H9 (cell line): ENCODE results near the gene AMZ2. TPM values are rescaled to one million over a fixed set of nuclear protein-coding genes. Genes with fewer than 3 reads are reported as not detected.
"Not testable (repeated sequence)": the region's sequence is repeated elsewhere in the genome, so short reads cannot be mapped to it uniquely, and the experiment has no call there.

Experiments
- DNase-seq: peaks from one replicate; pipeline ENCODE4 v3.0.0-alpha.2; 2017
- H2AFZ ChIP-seq: one replicate; pipeline ENCODE4 v1.6.1; 2013; ENCODE audit warnings: mild to moderate bottlenecking, low read length, control low read depth, moderate library complexity
- H2AK5ac ChIP-seq: 2 replicates; pipeline ENCODE4 v1.6.1; 2013; ENCODE audit warnings: low read length, control low read depth, mixed read lengths; ENCODE audit not compliant: insufficient read length
- H2BK120ac ChIP-seq: one replicate; pipeline ENCODE4 v1.6.1; 2013; ENCODE audit warnings: low read depth, mild to moderate bottlenecking, low read length, control low read depth, inconsistent platforms; ENCODE audit not compliant: poor library complexity, severe bottlenecking
- H2BK12ac ChIP-seq: 2 replicates; pipeline ENCODE4 v1.6.1; 2013; ENCODE audit warnings: low read length, control low read depth, mixed read lengths, low read depth; ENCODE audit not compliant: insufficient read length
- H2BK15ac ChIP-seq: 2 replicates; pipeline ENCODE4 v1.6.1; 2013; ENCODE audit warnings: low read depth, low read length, control low read depth
- H2BK20ac ChIP-seq: one replicate; pipeline ENCODE4 v1.6.1; 2013; ENCODE audit warnings: low read depth, mild to moderate bottlenecking, low read length, control low read depth, inconsistent platforms; ENCODE audit not compliant: poor library complexity, severe bottlenecking
- H2BK5ac ChIP-seq: 2 replicates; pipeline ENCODE4 v1.6.1; 2013; ENCODE audit warnings: low read length, control low read depth, mixed read lengths; ENCODE audit not compliant: insufficient read length
- H3K14ac ChIP-seq: 2 replicates; pipeline ENCODE4 v1.6.1; 2013; ENCODE audit warnings: low read length, control low read depth; ENCODE audit not compliant: insufficient read depth
- H3K18ac ChIP-seq: 2 replicates; pipeline ENCODE4 v1.6.1; 2013; ENCODE audit warnings: low read depth, mild to moderate bottlenecking, mixed read lengths, low read length, control low read depth; ENCODE audit not compliant: insufficient read length
- H3K23ac ChIP-seq: 2 replicates; pipeline ENCODE4 v1.6.1; 2013; ENCODE audit warnings: low read length, control low read depth, mixed read lengths, low read depth; ENCODE audit not compliant: insufficient read length
- H3K23me2 ChIP-seq: 2 replicates; pipeline ENCODE4 v1.6.1; 2013; ENCODE audit warnings: low read depth, mild to moderate bottlenecking, mixed read lengths, low read length, control low read depth; ENCODE audit not compliant: insufficient read length, poor library complexity, severe bottlenecking
- H3K27ac ChIP-seq: 2 replicates; pipeline ENCODE4 v1.5.1; 2013; ENCODE audit warnings: low read length, control low read depth, mixed read lengths, low read depth; ENCODE audit not compliant: insufficient read length
- H3K27me3 ChIP-seq: 2 replicates; pipeline ENCODE4 v1.6.1; 2013; ENCODE audit warnings: low read length, control low read depth, inconsistent platforms; ENCODE audit not compliant: insufficient read depth
- H3K4ac ChIP-seq: 2 replicates; pipeline ENCODE4 v1.6.1; 2013; ENCODE audit warnings: low read depth, mild to moderate bottlenecking, control low read depth, inconsistent platforms, low read length, moderate library complexity
- H3K4me1 ChIP-seq: 2 replicates; pipeline ENCODE4 v1.6.1; 2013; ENCODE audit warnings: low read length, control low read depth, inconsistent platforms; ENCODE audit not compliant: insufficient read depth
- H3K4me2 ChIP-seq: 2 replicates; pipeline ENCODE4 v1.6.1; 2013; ENCODE audit warnings: low read length, control low read depth, mixed read lengths; ENCODE audit not compliant: insufficient read length, insufficient read depth
- H3K56ac ChIP-seq: 2 replicates; pipeline ENCODE4 v1.6.1; 2013; ENCODE audit warnings: low read depth, mild to moderate bottlenecking, mixed read lengths, low read length, control low read depth; ENCODE audit not compliant: insufficient read length
- H3K79me1 ChIP-seq: 2 replicates; pipeline ENCODE4 v1.6.1; 2013; ENCODE audit warnings: low read depth, mild to moderate bottlenecking, moderate library complexity, low read length, control low read depth, inconsistent platforms; ENCODE audit not compliant: insufficient read depth, poor library complexity, severe bottlenecking
- H3K79me2 ChIP-seq: 2 replicates; pipeline ENCODE4 v1.6.1; 2013; ENCODE audit warnings: low read length, control low read depth, inconsistent platforms; ENCODE audit not compliant: insufficient read depth
- H3K9ac ChIP-seq: 2 replicates; pipeline ENCODE4 v1.6.1; 2013; ENCODE audit warnings: low read length, control low read depth, mixed read lengths; ENCODE audit not compliant: insufficient read length; ENCODE audit errors: extremely low read depth
- H3K9me3 ChIP-seq: one replicate; pipeline ENCODE4 v1.6.1; 2013; ENCODE audit warnings: low read depth, low read length, inconsistent platforms; ENCODE audit not compliant: control insufficient read depth
- H3T11ph ChIP-seq: one replicate; pipeline ENCODE4 v1.6.1; 2013; ENCODE audit warnings: mild to moderate bottlenecking, low read length, control low read depth, inconsistent platforms
- H4K20me1 ChIP-seq: one replicate; pipeline ENCODE4 v1.6.1; 2013; ENCODE audit not compliant: control insufficient read depth, insufficient read length, insufficient read depth
- H4K5ac ChIP-seq: 2 replicates; pipeline ENCODE4 v1.6.1; 2013; ENCODE audit warnings: low read depth, mild to moderate bottlenecking, mixed read lengths, low read length, control low read depth; ENCODE audit not compliant: insufficient read length
- H4K8ac ChIP-seq: replicated peaks from 2 replicates; pipeline ENCODE4 v1.6.1; 2013; ENCODE audit warnings: low read length, control low read depth, mixed read lengths, low read depth; ENCODE audit not compliant: insufficient read length
- H4K91ac ChIP-seq: 2 replicates; pipeline ENCODE4 v1.6.1; 2013; ENCODE audit warnings: low read depth, mild to moderate bottlenecking, moderate library complexity, mixed read lengths, low read length, control low read depth; ENCODE audit not compliant: insufficient read length
- H3K27ac Mint-ChIP-seq, 3 experiments: 2 replicates in 2 of 3; 3 replicates in 1 of 3; pipeline ENCODE4 v1.8.0; 2020 to 2021; ENCODE audit warnings: mixed read lengths in 3 of 3, mild to moderate bottlenecking in 1 of 3, moderate library complexity in 1 of 3
- H3K27me3 Mint-ChIP-seq: 2 replicates; pipeline ENCODE4 v1.8.0; 2021; ENCODE audit warnings: low read depth, mild to moderate bottlenecking, moderate library complexity, mixed read lengths
- H3K36me3 Mint-ChIP-seq, 3 experiments: 2 replicates in 2 of 3; 3 replicates in 1 of 3; pipeline ENCODE4 v1.8.0; 2020 to 2021; ENCODE audit warnings: low read depth in 3 of 3, mixed read lengths in 3 of 3; ENCODE audit not compliant: insufficient read depth in 1 of 3
- H3K4me1 Mint-ChIP-seq, 2 experiments: 2 replicates each; pipeline ENCODE4 v1.8.0; 2020; ENCODE audit warnings: mixed read lengths in 2 of 2
- H3K4me3 Mint-ChIP-seq, 2 experiments: 2 replicates in 1 of 2; 3 replicates in 1 of 2; pipeline ENCODE4 v1.8.0; 2020 to 2021; ENCODE audit warnings: mild to moderate bottlenecking in 2 of 2, mixed read lengths in 2 of 2, moderate library complexity in 1 of 2
- H3K9me3 Mint-ChIP-seq, 2 experiments: 2 replicates in 1 of 2; 3 replicates in 1 of 2; pipeline ENCODE4 v1.8.0; 2020; ENCODE audit warnings: mild to moderate bottlenecking in 2 of 2, mixed read lengths in 2 of 2, moderate library complexity in 1 of 2
- WGBS: extraction: QIAGEN DNeasy Blood & Tissue Kit; methylation state at CpG from one replicate; pipeline ENCODE4 v1.1.7; 2013; ENCODE audit warnings: missing lambda C conversion rate, low lambda C conversion rate, mixed read lengths; ENCODE audit not compliant: insufficient read length; ENCODE audit errors: extremely low coverage; 5-methylcytosine and 5-hydroxymethylcytosine counted together
- total RNA-seq: library from RNA; stranded (reverse); gene quantifications from 2 replicates; pipeline ENCODE4 v1.2.1, GENCODE V29; 2021
- TF ChIP-seq, protein P1 (sequence below): fragments of 200-600 bp; sonication (generic); conservative IDR thresholded peaks from 3 replicates; pipeline ENCODE4 v1.8.0; 2021; ENCODE audit warnings: antibody characterized with exemption, mild to moderate bottlenecking

AMZ2 gene
- total RNA-seq, 1 experiment from 2014 or later: 82.6 TPM

DNA sequence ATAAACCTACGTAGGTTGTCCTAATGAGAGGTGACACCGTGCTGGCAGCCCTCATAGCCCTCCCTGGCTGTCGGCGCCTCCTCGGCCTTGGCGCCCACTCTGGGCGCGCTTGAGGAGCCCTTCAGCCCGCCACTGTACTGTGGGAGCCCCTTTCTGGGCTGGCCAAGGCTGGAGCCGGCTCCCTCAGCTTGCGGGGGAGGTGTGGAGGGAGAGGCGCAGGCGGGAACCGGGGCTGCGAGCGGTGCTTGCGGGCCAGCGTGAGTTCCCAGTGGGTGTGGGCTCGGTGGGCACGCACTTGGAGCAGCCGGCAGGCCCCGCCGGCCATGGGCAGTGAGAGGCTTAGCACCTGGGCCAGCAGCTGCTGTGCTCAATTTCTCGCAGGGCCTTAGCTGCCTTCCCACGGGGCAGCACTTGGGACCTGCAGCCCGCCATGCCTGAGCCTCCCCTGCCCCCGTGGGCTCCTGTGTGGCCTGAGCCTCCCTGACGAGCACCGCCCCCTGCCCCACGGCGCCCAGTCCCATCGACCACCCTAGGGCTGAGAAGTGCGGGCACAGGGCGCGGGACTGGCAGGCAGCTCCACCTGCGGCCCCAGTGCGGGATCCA is 40.1 kb upstream of the AMZ2 start:
- no peaks in the 10 kb centered on the region for H3K9me3 Mint-ChIP-seq
- no peak overlapping the region for H3K56ac ChIP-seq
- no peak overlapping the region for H3T11ph ChIP-seq
- no peak overlapping the region for H2AFZ ChIP-seq
- H3K14ac ChIP-seq: no peak overlapping the region
- no peaks in the 10 kb centered on the region for H3K9me3 ChIP-seq
- H3K27ac ChIP-seq: no peak overlapping the region
- H3K4me3 Mint-ChIP-seq: no peak overlapping the region; a peak in 1 of 5 replicates
- no peak overlapping the region for H2BK15ac ChIP-seq
- no CpG with 5 or more reads among the region's 37 CpGs for WGBS
- H2BK120ac ChIP-seq: no peak overlapping the region
- no peaks in the 10 kb centered on the region for H4K20me1 ChIP-seq
- no peak for DNase-seq
- H4K91ac ChIP-seq: no peak overlapping the region
- no peak overlapping the region for H3K4me2 ChIP-seq
- H4K5ac ChIP-seq: no peak overlapping the region
- no peak overlapping the region for H2AK5ac ChIP-seq
- no peaks in the 10 kb centered on the region for H3K79me1 ChIP-seq
- H3K23ac ChIP-seq: no peak overlapping the region
- H3K9ac ChIP-seq: no peak overlapping the region
- peaks cover 8 to 10% of the 10 kb centered on the region in 2 experiments for H3K4me1 Mint-ChIP-seq
- peaks cover 2% of the 10 kb centered on the region for H3K23me2 ChIP-seq
- peaks cover 24% of the 10 kb centered on the region for H3K27me3 Mint-ChIP-seq
- no peaks in the 10 kb centered on the region for H3K4me1 ChIP-seq
- no peak overlapping the region for H4K8ac ChIP-seq
- H3K18ac ChIP-seq: no peak overlapping the region
- no peaks in the 10 kb centered on the region for H3K79me2 ChIP-seq
- TF ChIP-seq, protein P1, sequence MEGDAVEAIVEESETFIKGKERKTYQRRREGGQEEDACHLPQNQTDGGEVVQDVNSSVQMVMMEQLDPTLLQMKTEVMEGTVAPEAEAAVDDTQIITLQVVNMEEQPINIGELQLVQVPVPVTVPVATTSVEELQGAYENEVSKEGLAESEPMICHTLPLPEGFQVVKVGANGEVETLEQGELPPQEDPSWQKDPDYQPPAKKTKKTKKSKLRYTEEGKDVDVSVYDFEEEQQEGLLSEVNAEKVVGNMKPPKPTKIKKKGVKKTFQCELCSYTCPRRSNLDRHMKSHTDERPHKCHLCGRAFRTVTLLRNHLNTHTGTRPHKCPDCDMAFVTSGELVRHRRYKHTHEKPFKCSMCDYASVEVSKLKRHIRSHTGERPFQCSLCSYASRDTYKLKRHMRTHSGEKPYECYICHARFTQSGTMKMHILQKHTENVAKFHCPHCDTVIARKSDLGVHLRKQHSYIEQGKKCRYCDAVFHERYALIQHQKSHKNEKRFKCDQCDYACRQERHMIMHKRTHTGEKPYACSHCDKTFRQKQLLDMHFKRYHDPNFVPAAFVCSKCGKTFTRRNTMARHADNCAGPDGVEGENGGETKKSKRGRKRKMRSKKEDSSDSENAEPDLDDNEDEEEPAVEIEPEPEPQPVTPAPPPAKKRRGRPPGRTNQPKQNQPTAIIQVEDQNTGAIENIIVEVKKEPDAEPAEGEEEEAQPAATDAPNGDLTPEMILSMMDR: no peak
- no peak overlapping the region for H2BK5ac ChIP-seq
- H2BK20ac ChIP-seq: no peak overlapping the region
- no peak overlapping the region for H3K27ac Mint-ChIP-seq
- peaks cover 5% of the 10 kb centered on the region; the same call in 1 of the 2 replicates for H3K27me3 ChIP-seq
- peaks cover 8 to 28% (median 15%) of the 10 kb centered on the region in 3 experiments; a peak in 6 of 7 replicates for H3K36me3 Mint-ChIP-seq
- H3K4ac ChIP-seq: no peak overlapping the region
- H2BK12ac ChIP-seq: no peak overlapping the region

DNA sequence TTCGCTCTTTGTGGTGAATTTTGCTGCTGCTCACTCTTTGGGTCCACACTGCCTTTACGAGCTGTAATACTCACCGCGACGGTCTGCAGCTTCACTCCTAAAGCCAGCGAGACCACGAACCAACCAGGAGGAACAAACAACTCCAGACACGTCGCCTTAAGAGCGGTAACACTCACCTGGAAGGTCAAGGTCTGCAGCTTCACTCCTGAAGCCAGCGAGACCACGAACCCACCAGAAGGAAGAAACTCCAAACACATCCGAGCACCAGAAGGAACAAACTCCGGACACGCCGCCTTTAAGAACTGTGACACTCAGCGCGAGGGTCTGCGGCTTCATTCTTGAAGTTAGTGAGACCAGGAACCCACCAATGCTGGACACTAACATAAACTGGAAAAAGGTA is 39.2 kb upstream of the AMZ2 start:
- H4K5ac ChIP-seq, H3K4me2 ChIP-seq, H3K27me3 ChIP-seq, DNase-seq, H3K9me3 Mint-ChIP-seq, H2BK5ac ChIP-seq, H2AK5ac ChIP-seq, H3K27ac ChIP-seq, H3T11ph ChIP-seq, H3K9ac ChIP-seq, H2BK12ac ChIP-seq, H4K8ac ChIP-seq, H3K4ac ChIP-seq, H3K23ac ChIP-seq, H4K91ac ChIP-seq, H3K79me2 ChIP-seq, H2AFZ ChIP-seq, H2BK120ac ChIP-seq, H3K4me3 Mint-ChIP-seq, H2BK20ac ChIP-seq, H2BK15ac ChIP-seq, H3K79me1 ChIP-seq, H3K56ac ChIP-seq, H3K14ac ChIP-seq, H4K20me1 ChIP-seq, H3K18ac ChIP-seq, H3K4me1 ChIP-seq, H3K23me2 ChIP-seq, H3K9me3 ChIP-seq: not testable (repeated sequence)
- WGBS: no CpG with 5 or more reads among the region's 19 CpGs
- H3K27ac Mint-ChIP-seq: peak overlapping the region in 1 of 3 experiments; percentile 29; a peak in 1 of 7 replicates
- H3K4me1 Mint-ChIP-seq: peaks cover 8 to 10% of the 10 kb centered on the region in 2 experiments
- H3K27me3 Mint-ChIP-seq: peaks cover 15% of the 10 kb centered on the region
- H3K36me3 Mint-ChIP-seq: peaks cover 8 to 33% (median 15%) of the 10 kb centered on the region in 3 experiments; a peak in 6 of 7 replicates
